AG04450 (cell line): ENCODE results near the gene SGK1. TPM values are rescaled to one million over a fixed set of nuclear protein-coding genes. Genes with fewer than 3 reads are reported as not detected.
A peak's percentile ranks its signal among the peaks of the same experiment; 100 is the strongest.
"Not testable (repeated sequence)": the region's sequence is repeated elsewhere in the genome, so short reads cannot be mapped to it uniquely, and the experiment has no call there.

Experiments used
- CTCF ChIA-PET: fragments of 300-600, 350-600 bp; formaldehyde crosslinking; extraction: SDS; loops from one replicate; lab custom pipeline; 2022; ENCODE audit warnings: antibody characterized with exemption, inconsistent platforms; lab: Charles Lee
- POLR2A ChIA-PET: fragments of 350-600 bp; formaldehyde crosslinking; extraction: SDS; loops from one replicate; lab custom pipeline; 2021; ENCODE audit warnings: antibody characterized with exemption, inconsistent platforms; lab: Yijun Ruan, JAX
- DNase-seq: peaks from one replicate; pipeline ENCODE4 v3.0.0-alpha.2; 2011; ENCODE audit warnings: low read depth, low spot score
- H3K27ac ChIP-seq: one replicate; pipeline ENCODE4 v1.5.1; 2012; ENCODE audit warnings: low read depth, low read length, control low read depth
- H3K27me3 ChIP-seq: one replicate; pipeline ENCODE4 v1.6.0; 2012; ENCODE audit warnings: low read length; ENCODE audit not compliant: control insufficient read depth, insufficient read depth
- H3K4me3 ChIP-seq: 2 replicates; pipeline ENCODE4 v1.5.1; 2011; ENCODE audit warnings: mild to moderate bottlenecking, low read depth, low read length, control low read depth
- H3K9me3 ChIP-seq: 2 replicates; pipeline ENCODE4 v1.5.1; 2012; ENCODE audit warnings: low read length; ENCODE audit not compliant: control insufficient read depth, insufficient read depth
- CTCF ChIP-seq: IDR thresholded peaks from 2 replicates; pipeline ENCODE4 v1.5.1; 2011; ENCODE audit warnings: low read depth, low read length, control low read depth, inconsistent platforms
- polyA plus RNA-seq: library from polyadenylated mRNA; depleted of rRNA; stranded (reverse); fragments of >200 nt; gene quantifications from 2 replicates; pipeline ENCODE4 v1.2.3, GENCODE V29; 2011

SGK1 gene
- polyA plus RNA-seq, 1 experiment, result 120 TPM

DNA sequence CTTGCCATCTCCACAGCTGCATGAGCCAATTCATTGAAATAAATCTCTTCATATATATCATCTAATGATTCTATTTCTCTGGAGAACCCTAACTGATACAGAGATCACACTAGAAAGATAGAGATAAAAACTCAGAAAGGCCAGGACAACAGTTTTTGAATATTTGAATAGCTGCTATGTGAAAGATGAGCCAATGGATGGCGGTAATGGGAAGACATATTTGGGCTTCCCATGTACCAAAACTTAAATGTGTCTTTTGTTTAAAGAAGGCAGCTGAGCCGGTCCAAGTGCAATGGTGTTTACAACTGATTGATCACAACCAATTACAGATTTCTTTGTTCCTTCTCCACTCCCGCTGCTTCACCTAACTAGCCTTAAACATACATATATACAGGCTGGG, 35.1 kb downstream of the SGK1 start:
- POLR2A ChIA-PET, result no interaction called here
- Histone ChIP-seq H3K27ac (no peak overlapping the region), H3K4me3 (no peak overlapping the region), H3K27me3 (no peaks in the 10 kb centered on the region), H3K9me3 (no peaks in the 10 kb centered on the region)
- CTCF ChIA-PET, result interaction anchor here (1.1 kb wide), 1 partner anchor 599 kb away, joined by 3 read pairs; no protein-coding TSS in a partner anchor
- no peak for DNase-seq
- TF ChIP-seq CTCF, result 0 out of 2 replicates have a peak, but pooled peaks have one; percentile 3

DNA sequence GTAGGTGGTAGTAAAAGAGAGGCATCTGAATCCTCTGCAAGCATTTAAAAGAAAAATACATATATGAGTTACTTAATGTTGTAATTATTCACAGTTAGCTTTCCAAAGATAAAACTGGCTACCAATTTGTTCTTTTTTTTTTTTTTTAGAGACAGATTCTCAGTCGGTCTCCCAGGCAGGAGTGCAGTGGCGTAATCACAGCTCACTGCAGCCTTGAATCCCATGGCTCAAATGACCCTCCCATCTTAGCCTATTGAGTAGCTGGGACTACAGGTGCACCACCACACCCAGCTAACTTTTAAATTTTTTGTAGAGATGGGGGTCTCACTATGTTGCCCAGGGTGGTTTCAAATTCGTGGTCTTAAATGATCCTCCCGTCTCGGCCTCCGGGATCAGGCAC, 36.5 kb downstream of the SGK1 start:
- no peak overlapping the region for H3K27ac ChIP-seq
- ChIA-PET POLR2A (interaction anchor here (0.5 kb wide), 1 partner anchor 10 kb away, joined by 4 read pairs; no protein-coding TSS in a partner anchor), CTCF (no interaction called here)
- H3K4me3 ChIP-seq, result no peak overlapping the region
- no peaks in the 10 kb centered on the region for H3K27me3 ChIP-seq
- H3K9me3 ChIP-seq, result no peaks in the 10 kb centered on the region
- no peak for DNase-seq
- no peak for TF ChIP-seq CTCF

GRCh38 chr6:134278000-134278399, 39.9 kb downstream of the SGK1 start:
- Histone ChIP-seq H3K9me3 (no peaks in the 10 kb centered on the region), H3K27me3 (no peaks in the 10 kb centered on the region), H3K4me3 (no peak overlapping the region), H3K27ac (no peak overlapping the region)
- ChIA-PET CTCF (no interaction called here), POLR2A (interaction anchor here (0.5 kb wide), 1 partner anchor 372 kb away, joined by 12 read pairs; no protein-coding TSS in a partner anchor)
- TF ChIP-seq CTCF, result no peak
- no peak for DNase-seq

GRCh38 chr6:134276891-134277377, 41.0 kb downstream of the SGK1 start:
- DNase-seq, H3K27ac ChIP-seq, POLR2A ChIA-PET, H3K27me3 ChIP-seq, H3K4me3 ChIP-seq, H3K9me3 ChIP-seq, CTCF ChIA-PET: not testable (repeated sequence)

DNA sequence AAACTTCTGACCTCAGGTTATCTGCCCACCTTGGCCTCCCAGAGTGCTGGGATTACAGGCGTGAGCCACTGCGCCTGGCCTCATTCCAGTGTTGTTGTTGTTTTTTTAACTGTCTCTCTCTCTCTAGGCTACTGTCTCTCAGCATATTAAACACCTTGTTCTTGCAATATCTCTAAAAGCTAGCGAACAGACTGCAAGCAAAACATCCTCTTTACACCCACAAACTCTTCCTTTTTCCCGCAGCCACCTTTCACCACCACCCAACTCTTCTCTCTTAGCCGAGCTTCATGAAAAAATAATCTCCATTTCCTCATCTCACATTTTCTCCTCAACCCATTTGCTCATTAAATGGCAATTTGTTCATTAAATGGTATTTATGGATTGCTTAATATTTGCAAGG, 45.5 kb downstream of the SGK1 start:
- Histone ChIP-seq H3K27ac (no peak overlapping the region), H3K4me3 (no peak overlapping the region), H3K9me3 (no peaks in the 10 kb centered on the region; the same call in 1 of the 2 replicates), H3K27me3 (no peaks in the 10 kb centered on the region)
- DNase-seq, result no peak
- no peak for TF ChIP-seq CTCF
- ChIA-PET POLR2A (interaction anchor here (0.7 kb wide), 1 partner anchor 894 kb away, joined by 3 read pairs; no protein-coding TSS in a partner anchor), CTCF (no interaction called here)
